ENCODE measurements around the gene ABTB2. TPM values are rescaled to one million over a fixed set of nuclear protein-coding genes. Genes with fewer than 3 reads are reported as not detected.

The ABTB2 gene
- polyA plus RNA-seq, 1 donor from 2014 or later = 0.68 TPM

- Histone ChIP-seq H3K79me2 (replicated peaks; ENCODE audit: insufficient read depth, low read length) (no peaks in the 10 kb centered on the region), H2AFZ (ENCODE audit: low read depth, low read length) (no peak overlapping the region), H3K27me3 (ENCODE audit: insufficient read depth, low read depth, low read length) (no peaks in the 10 kb centered on the region), H3K36me3 (ENCODE audit: insufficient read depth, low read length) (no peaks in the 10 kb centered on the region), H3K9me3 (ENCODE audit: low read length) (no peaks in the 10 kb centered on the region), H3K9me2 (ENCODE audit: insufficient read depth, low read length) (no peaks in the 10 kb centered on the region), H3K4me2 (ENCODE audit: low read length) (no peak overlapping the region), H3K27ac (ENCODE audit: low read length) (no peak overlapping the region), H4K20me1 (ENCODE audit: insufficient read depth) (no peaks in the 10 kb centered on the region), H3K4me3 (ENCODE audit: low read length) (no peak overlapping the region), H3K9ac (ENCODE audit: low read length) (no peak overlapping the region), H3F3A (ENCODE audit: insufficient read depth, low read length, poor library complexity, severe bottlenecking) (no peaks in the 10 kb centered on the region)
- TF ChIP-seq EZH2 (IDR thresholded peaks at IDR 0.05; ENCODE audit: borderline replicate concordance, insufficient read depth, low read length, poor library complexity, severe bottlenecking) = no peak
- no peak for TF ChIP-seq CTCF (IDR thresholded peaks at IDR 0.05; ENCODE audit: poor library complexity, severe bottlenecking)
- TF ChIP-seq SMC3 (conservative IDR thresholded peaks at IDR 0.05; ENCODE audit: poor library complexity) = no peak
- no peak for TF ChIP-seq RAD21 (conservative IDR thresholded peaks at IDR 0.05)
- TF ChIP-seq TAF1 (IDR thresholded peaks at IDR 0.05; ENCODE audit: low read depth) = no peak
Measured at GRCh38 chr11:34203377-34203871, 154.4 kb downstream of the ABTB2 start.

GRCh38 chr11:34201129-34201528, 156.7 kb downstream of the ABTB2 start:
- no peaks in the 10 kb centered on the region for H3K9me3 ChIP-seq (ENCODE audit: low read length)
- H3K27me3 ChIP-seq (ENCODE audit: insufficient read depth, low read depth, low read length) = no peaks in the 10 kb centered on the region
- H3K79me2 ChIP-seq (replicated peaks; ENCODE audit: insufficient read depth, low read length) = no peaks in the 10 kb centered on the region
- no peaks in the 10 kb centered on the region for H3F3A ChIP-seq (ENCODE audit: insufficient read depth, low read length, poor library complexity, severe bottlenecking)
- H2AFZ ChIP-seq (ENCODE audit: low read depth, low read length) = no peak overlapping the region
- no peak overlapping the region for H3K9ac ChIP-seq (ENCODE audit: low read length)
- H3K4me2 ChIP-seq (ENCODE audit: low read length) = no peak overlapping the region
- no peak overlapping the region for H3K4me3 ChIP-seq (ENCODE audit: low read length)
- no peaks in the 10 kb centered on the region for H3K36me3 ChIP-seq (ENCODE audit: insufficient read depth, low read length)
- TF ChIP-seq REST (IDR thresholded peaks at IDR 0.05; ENCODE audit: borderline replicate concordance) (no peak), MXI1 (conservative IDR thresholded peaks at IDR 0.05; ENCODE audit: poor library complexity, severe bottlenecking) (no peak), EP300 (conservative IDR thresholded peaks at IDR 0.05; ENCODE audit: poor library complexity, severe bottlenecking) (no peak), EZH2 (IDR thresholded peaks at IDR 0.05; ENCODE audit: borderline replicate concordance, insufficient read depth, low read length, poor library complexity, severe bottlenecking) (no peak), RAD21 (conservative IDR thresholded peaks at IDR 0.05) (no peak), POLR2AphosphoS5 (IDR thresholded peaks at IDR 0.05) (no peak), CTCF (IDR thresholded peaks at IDR 0.05; ENCODE audit: poor library complexity, severe bottlenecking) (no peak), TAF1 (IDR thresholded peaks at IDR 0.05; ENCODE audit: low read depth) (no peak), SMC3 (conservative IDR thresholded peaks at IDR 0.05; ENCODE audit: poor library complexity) (no peak)
- H3K9me2 ChIP-seq (ENCODE audit: insufficient read depth, low read length) = no peaks in the 10 kb centered on the region
- no peaks in the 10 kb centered on the region for H4K20me1 ChIP-seq (ENCODE audit: insufficient read depth)
- no peak overlapping the region for H3K27ac ChIP-seq (ENCODE audit: low read length)

Data from neural cell (in vitro differentiated cells).